ENCODE measurements around the gene ZNF850.

Gene ZNF850

GRCh38 chr19:36773223-36773579 lies 594 bp upstream of the ZNF850 start (continued):
- TF ChIP-seq ZSCAN4 (tag by site-specific recombination; IDR thresholded peaks at IDR 0.05), result peak; percentile 59
- TF ChIP-seq ZNF24 (tag by site-specific recombination; IDR thresholded peaks at IDR 0.05), result peak; percentile 70; the same call in 1 of the 2 replicates
- no peak for TF ChIP-seq SP7 (tag by site-specific recombination; IDR thresholded peaks at IDR 0.05)
- no peak for TF ChIP-seq ZNF221 (tag by site-specific recombination; IDR thresholded peaks at IDR 0.05; ENCODE audit: borderline replicate concordance)
- TF ChIP-seq OVOL3 (tag by site-specific recombination; IDR thresholded peaks at IDR 0.05), result 0 out of 2 replicates have a peak, but pooled peaks have one; percentile 26
- TF ChIP-seq ZNF132 (tag by site-specific recombination; IDR thresholded peaks at IDR 0.05; ENCODE audit: borderline replicate concordance), result no peak
- TF ChIP-seq ZNF292 (tag by site-specific recombination; IDR thresholded peaks at IDR 0.05; ENCODE audit: borderline replicate concordance, low read depth), result no peak
- no peak for TF ChIP-seq MYNN (tag by site-specific recombination; IDR thresholded peaks at IDR 0.05; ENCODE audit: borderline replicate concordance)
- TF ChIP-seq GFI1B (tag by site-specific recombination; IDR thresholded peaks at IDR 0.05), result no peak; the same call in 1 of the 2 replicates
- TF ChIP-seq ZNF10 (tag by site-specific recombination; IDR thresholded peaks at IDR 0.05), result peak; percentile 42; the same call in 1 of the 2 replicates
- no peak for TF ChIP-seq ZNF624 (tag by site-specific recombination; IDR thresholded peaks at IDR 0.05)
- TF ChIP-seq ZNF776 (tag by site-specific recombination; IDR thresholded peaks at IDR 0.05; ENCODE audit: borderline replicate concordance), result no peak
- no peak for TF ChIP-seq ZNF140 (tag by site-specific recombination; IDR thresholded peaks at IDR 0.05)
- TF ChIP-seq SETDB1 (IDR thresholded peaks at IDR 0.05; ENCODE audit: insufficient read length, low read length), result peak; percentile 11
- no peak for TF ChIP-seq PRDM1 (tag by site-specific recombination; IDR thresholded peaks at IDR 0.05)
- TF ChIP-seq OSR2 (tag by site-specific recombination; IDR thresholded peaks at IDR 0.05), result no peak
- 0 out of 2 replicates have a peak, but pooled peaks have one; percentile 32 for TF ChIP-seq PATZ1 (tag by site-specific recombination; IDR thresholded peaks at IDR 0.05)
- TF ChIP-seq ZNF280D (tag by site-specific recombination; IDR thresholded peaks at IDR 0.05), result peak; percentile 99
- TF ChIP-seq INSM2 (tag by site-specific recombination; IDR thresholded peaks at IDR 0.05), result no peak
- no peak for TF ChIP-seq YY2 (tag by site-specific recombination; IDR thresholded peaks at IDR 0.05)
- no peak for TF ChIP-seq ZNF561 (tag by site-specific recombination; IDR thresholded peaks at IDR 0.05; ENCODE audit: borderline replicate concordance)
- no peak for TF ChIP-seq ZNF513 (tag by site-specific recombination; IDR thresholded peaks at IDR 0.05)
- TF ChIP-seq ATF2 (tag by site-specific recombination; IDR thresholded peaks at IDR 0.05; ENCODE audit: low read depth), result no peak
- TF ChIP-seq SCRT2 (tag by site-specific recombination; IDR thresholded peaks at IDR 0.05), result peak; percentile 19; the same call in 1 of the 2 replicates
- no peak for TF ChIP-seq ZNF114 (tag by site-specific recombination; IDR thresholded peaks at IDR 0.05)
- peak; percentile 97 for TF ChIP-seq ZNF2 (tag by site-specific recombination; IDR thresholded peaks at IDR 0.05)
- TF ChIP-seq ZNF747 (tag by site-specific recombination; IDR thresholded peaks at IDR 0.05), result no peak
- no peak for TF ChIP-seq GLI2 (tag by site-specific recombination; IDR thresholded peaks at IDR 0.05; ENCODE audit: borderline replicate concordance, low read depth)
- TF ChIP-seq ZNF692 (tag by site-specific recombination; IDR thresholded peaks at IDR 0.05), result peak; percentile 84; the same call in 1 of the 2 replicates

Measured in HEK293 (cell line).